CD4-positive, alpha-beta T cell treated with Interleukin-1 beta for 1 hour (primary cell): ENCODE data around the gene TAS1R2.
"Not testable (repeated sequence)": the region's sequence is repeated elsewhere in the genome, so short reads cannot be mapped to it uniquely, and the experiment has no call there.

ENCODE experiments used
- DNase-seq, 2 donors: peaks; one replicate each; pipeline ENCODE4 v3.0.0-alpha.2; 2020 to 2022

The TAS1R2 gene

GRCh38 chr1:18868354-18868753 is 8.9 kb upstream of the TAS1R2 start:
- no peak for DNase-seq

GRCh38 chr1:18866846-18867245 is 7.4 kb upstream of the TAS1R2 start:
- no peak for DNase-seq

- DNase-seq: no peak
Measured at GRCh38 chr1:18866314-18866713, 6.9 kb upstream of the TAS1R2 start.

- DNase-seq: no peak
Measured at GRCh38 chr1:18865176-18865575, 5.7 kb upstream of the TAS1R2 start.

- DNase-seq: no peak
Measured at GRCh38 chr1:18861590-18861989, 2.1 kb upstream of the TAS1R2 start.

GRCh38 chr1:18861082-18861481 is 1.6 kb upstream of the TAS1R2 start:
- no peak for DNase-seq

- no peak for DNase-seq
Measured at GRCh38 chr1:18858070-18858688, 1.3 kb downstream of the TAS1R2 start.

GRCh38 chr1:18856435-18856834 is 3.0 kb downstream of the TAS1R2 start:
- no peak for DNase-seq

GRCh38 chr1:18855573-18855972 is 3.9 kb downstream of the TAS1R2 start:
- DNase-seq: no peak

- no peak for DNase-seq
Measured at GRCh38 chr1:18854331-18855025, 5.0 kb downstream of the TAS1R2 start.

GRCh38 chr1:18852501-18852900 is 7.0 kb downstream of the TAS1R2 start:
- no peak for DNase-seq

GRCh38 chr1:18849261-18849711 is 10.2 kb downstream of the TAS1R2 start:
- no peak for DNase-seq

- DNase-seq: not testable (repeated sequence)
Measured at GRCh38 chr1:18847723-18848122, 11.7 kb downstream of the TAS1R2 start.

- no peak for DNase-seq
Measured at GRCh38 chr1:18840145-18840544, 19.3 kb downstream of the TAS1R2 start.

GRCh38 chr1:18836654-18837053 is 22.8 kb downstream of the TAS1R2 start:
- no peak for DNase-seq

- DNase-seq: not testable (repeated sequence)
Measured at GRCh38 chr1:18832319-18832718, 27.1 kb downstream of the TAS1R2 start.

GRCh38 chr1:18831656-18832055 is 27.8 kb downstream of the TAS1R2 start:
- DNase-seq: no peak

- no peak for DNase-seq
Measured at GRCh38 chr1:18830596-18830995, 28.9 kb downstream of the TAS1R2 start.

GRCh38 chr1:18829671-18830070 is 29.8 kb downstream of the TAS1R2 start:
- DNase-seq: no peak

- peak in 1 of 2 donors; percentile 11 for DNase-seq
Measured at GRCh38 chr1:18828224-18828623, 31.2 kb downstream of the TAS1R2 start.

GRCh38 chr1:18823438-18823837 is 36.0 kb downstream of the TAS1R2 start:
- no peak for DNase-seq

- peak; percentile 12 to 40 for DNase-seq
Measured at GRCh38 chr1:18820791-18821641, 38.4 kb downstream of the TAS1R2 start.

GRCh38 chr1:18819986-18820790 is 39.3 kb downstream of the TAS1R2 start:
- DNase-seq: no peak
